Left lung (tissue), 10 donors: ENCODE measurements around the gene TIAM2. TPM values are rescaled to one million over a fixed set of nuclear protein-coding genes. Genes with fewer than 3 reads are reported as not detected.
"Not testable (repeated sequence)": the region's sequence is repeated elsewhere in the genome, so short reads cannot be mapped to it uniquely, and the experiment has no call there.

Experiments
- ATAC-seq: fragments of 200-7000 bp; cut with Tn5 transposase; one replicate; pipeline ENCODE4 v1.9.1; 2020; ENCODE audit warnings: moderate library complexity
- DNase-seq, 4 donors: peaks; one replicate each; pipeline ENCODE4 v3.0.0-alpha.2; 2013 to 2020
- H3K27ac ChIP-seq, 2 donors: fragments of 200-600 bp; sonication (generic) in 1 of 2; one replicate each; pipeline versions ENCODE4 v1.5.0 to v1.8.0; 2020 to 2021
- H3K27me3 ChIP-seq, 2 donors: fragments of 200-600 bp; sonication (generic) in 1 of 2; one replicate each; pipeline versions ENCODE4 v1.5.0 to v1.8.0; 2020 to 2021
- H3K36me3 ChIP-seq, 2 donors: fragments of 200-600 bp; sonication (generic) in 1 of 2; one replicate each; pipeline versions ENCODE4 v1.5.0 to v1.8.0; 2020 to 2021
- H3K4me1 ChIP-seq, 2 donors: fragments of 200-600 bp; one replicate each; pipeline ENCODE4 v1.8.0; 2021
- H3K4me3 ChIP-seq, 2 donors: fragments of 200-600 bp; sonication (generic) in 1 of 2; one replicate each; pipeline versions ENCODE4 v1.5.0 to v1.8.0; 2020 to 2021; ENCODE audit warnings: mild to moderate bottlenecking in 1 of 2
- H3K9me3 ChIP-seq, 2 donors: fragments of 200-600 bp; sonication (generic) in 1 of 2; one replicate each; pipeline versions ENCODE4 v1.5.0 to v1.8.0; 2020 to 2021
- CTCF ChIP-seq, 2 donors: fragments of 200-600 bp; sonication (generic) in 1 of 2; IDR thresholded peaks; one replicate each; pipeline versions ENCODE4 v1.5.0 to v1.8.0; 2021; ENCODE audit warnings: antibody characterized with exemption in 2 of 2
- intact Hi-C, 2 donors: fragments of 100-400 bp; cut with DNase I; formaldehyde crosslinking; loops; one replicate each; pipeline versions ENCODE4 v1.11.2 to v1.14.2; 2022
- polyA plus RNA-seq, 6 donors: library from polyadenylated mRNA; unstranded; fragments of 120-200 nt; gene quantifications; one replicate each; pipeline ENCODE4 v1.2.1, GENCODE V29; 2013; ENCODE audit not compliant: insufficient read length in 6 of 6
- total RNA-seq, 2 donors: library from RNA; stranded (reverse); fragmentation: NEBNext Ultra II Directional; extraction: Animal tissue kit (Norgen Biotek cat#: 25700); gene quantifications; one replicate each; pipeline ENCODE4 v1.2.1, GENCODE V29; 2021
- donor health status: DM: no; HTN: yes; CAD: no.
- donor health status: DM: no; HTN: no; CAD: no.

The TIAM2 gene
- total and polyA plus RNA-seq, 8 donors = 6.9 to 25.0 (median 20.6) TPM

- ATAC-seq = no peak
- TF ChIP-seq CTCF (IDR thresholded peaks at IDR 0.05) = no peak
- intact Hi-C loops = no loop called here
- H3K9me3 ChIP-seq = no peaks in the 10 kb centered on the region
- H3K4me3 ChIP-seq = no peak overlapping the region
- H3K36me3 ChIP-seq = no peaks in the 10 kb centered on the region
- no peak for DNase-seq
- no peaks in the 10 kb centered on the region for H3K4me1 ChIP-seq
- no peaks in the 10 kb centered on the region for H3K27me3 ChIP-seq
- H3K27ac ChIP-seq = no peak overlapping the region
Observed at GRCh38 chr6:155093430-155093829, 98.3 kb downstream of the TIAM2 start.

- intact Hi-C loops = no loop called here
- ATAC-seq (no peak), DNase-seq (no peak)
- no peak for TF ChIP-seq CTCF (IDR thresholded peaks at IDR 0.05)
- H3K36me3 ChIP-seq = no peaks in the 10 kb centered on the region
- H3K27ac ChIP-seq = no peak overlapping the region
- no peaks in the 10 kb centered on the region for H3K9me3 ChIP-seq
- no peaks in the 10 kb centered on the region for H3K4me1 ChIP-seq
- H3K27me3 ChIP-seq = no peaks in the 10 kb centered on the region
- no peak overlapping the region for H3K4me3 ChIP-seq
Observed at GRCh38 chr6:155100087-155100486, 105.0 kb downstream of the TIAM2 start.

- intact Hi-C loops = no loop called here
- ATAC-seq = no peak
- H3K36me3 ChIP-seq = no peaks in the 10 kb centered on the region
Observed at GRCh38 chr6:155100591-155100990, 105.5 kb downstream of the TIAM2 start.

GRCh38 chr6:155103083-155103645 lies 108.0 kb downstream of the TIAM2 start:
- intact Hi-C loops = not testable (repeated sequence)

More at GRCh38 chr6:155100591-155100990, 105.5 kb downstream of the TIAM2 start:
- no peak overlapping the region for H3K27ac ChIP-seq
- no peak for DNase-seq
- H3K9me3 ChIP-seq = no peaks in the 10 kb centered on the region
- H3K27me3 ChIP-seq = no peaks in the 10 kb centered on the region
- no peak for TF ChIP-seq CTCF (IDR thresholded peaks at IDR 0.05)
- H3K4me3 ChIP-seq = no peak overlapping the region
- H3K4me1 ChIP-seq = no peaks in the 10 kb centered on the region

GRCh38 chr6:155103816-155104366 lies 108.8 kb downstream of the TIAM2 start:
- intact Hi-C loops = no loop called here
- H3K27me3 ChIP-seq = no peaks in the 10 kb centered on the region
- no peaks in the 10 kb centered on the region for H3K4me1 ChIP-seq
- H3K9me3 ChIP-seq = no peaks in the 10 kb centered on the region
- DNase-seq = no peak
- TF ChIP-seq CTCF (IDR thresholded peaks at IDR 0.05) = no peak
- no peak overlapping the region for H3K27ac ChIP-seq
- ATAC-seq = no peak
- H3K4me3 ChIP-seq = no peak overlapping the region
- no peaks in the 10 kb centered on the region for H3K36me3 ChIP-seq

More at GRCh38 chr6:155103083-155103645, 108.0 kb downstream of the TIAM2 start:
- H3K4me3 ChIP-seq, DNase-seq, H3K27me3 ChIP-seq, ATAC-seq, H3K4me1 ChIP-seq, H3K9me3 ChIP-seq, H3K36me3 ChIP-seq, H3K27ac ChIP-seq: not testable (repeated sequence)
